GM10847 (cell line): Measurements from ENCODE around the gene ARHGEF16.

Experiments
- POLR2A ChIP-seq: IDR thresholded peaks from 2 replicates; pipeline ENCODE4 v1.6.1; 2011; ENCODE audit not compliant: insufficient read length; ENCODE audit errors: extremely low read depth

Gene ARHGEF16

GRCh38 chr1:3441410-3441847, 13.0 kb upstream of the ARHGEF16 start:
- TF ChIP-seq POLR2A = no peak

GRCh38 chr1:3441880-3442279, 12.6 kb upstream of the ARHGEF16 start:
- TF ChIP-seq POLR2A = no peak

GRCh38 chr1:3442331-3442730, 12.1 kb upstream of the ARHGEF16 start:
- TF ChIP-seq POLR2A = no peak

- TF ChIP-seq POLR2A = no peak
Measured at GRCh38 chr1:3442901-3443300, 11.6 kb upstream of the ARHGEF16 start.

GRCh38 chr1:3443807-3444206, 10.7 kb upstream of the ARHGEF16 start:
- no peak for TF ChIP-seq POLR2A

GRCh38 chr1:3444298-3444697, 10.2 kb upstream of the ARHGEF16 start:
- TF ChIP-seq POLR2A = no peak

GRCh38 chr1:3444736-3445135, 9.7 kb upstream of the ARHGEF16 start:
- no peak for TF ChIP-seq POLR2A

GRCh38 chr1:3450202-3450863, 4.1 kb upstream of the ARHGEF16 start:
- TF ChIP-seq POLR2A = no peak

- no peak for TF ChIP-seq POLR2A
Measured at GRCh38 chr1:3450983-3451382, 3.5 kb upstream of the ARHGEF16 start.

GRCh38 chr1:3451994-3452865, 2.2 kb upstream of the ARHGEF16 start:
- no peak for TF ChIP-seq POLR2A

- no peak for TF ChIP-seq POLR2A
Measured at GRCh38 chr1:3452866-3453175, 1.6 kb upstream of the ARHGEF16 start.

GRCh38 chr1:3453203-3453761, 1.2 kb upstream of the ARHGEF16 start:
- no peak for TF ChIP-seq POLR2A

- no peak for TF ChIP-seq POLR2A
Measured at GRCh38 chr1:3454811-3455618, 550 bp downstream of the ARHGEF16 start.

- TF ChIP-seq POLR2A = no peak
Measured at GRCh38 chr1:3455670-3456448, 1.4 kb downstream of the ARHGEF16 start.

- TF ChIP-seq POLR2A = no peak
Measured at GRCh38 chr1:3456449-3456963, 2.0 kb downstream of the ARHGEF16 start.
